Fibroblast of lung (primary cell): ENCODE results near the gene TAS2R3. TPM values are rescaled to one million over a fixed set of nuclear protein-coding genes. Genes with fewer than 3 reads are reported as not detected.

ENCODE experiments used
- DNase-seq, 2 donors: peaks; one replicate each; pipeline versions ENCODE4 v3.0.0 to v3.0.0-alpha.2; 2010; ENCODE audit warnings: low read depth in 2 of 2
- H2AFZ ChIP-seq: 2 replicates; pipeline ENCODE4 v1.5.1; 2012; ENCODE audit warnings: low read length, control low read depth, inconsistent platforms
- H3K27ac ChIP-seq: 2 replicates; pipeline ENCODE4 v1.5.1; 2011; ENCODE audit warnings: low read length, control low read depth; ENCODE audit not compliant: insufficient read depth
- H3K27me3 ChIP-seq: 2 replicates; pipeline ENCODE4 v1.5.1; 2011; ENCODE audit warnings: mild to moderate bottlenecking, low read length; ENCODE audit not compliant: control insufficient read depth, insufficient read depth
- H3K36me3 ChIP-seq: 2 replicates; pipeline ENCODE4 v1.5.1; 2011; ENCODE audit warnings: low read length; ENCODE audit not compliant: control insufficient read depth, insufficient read depth
- H3K4me1 ChIP-seq: 2 replicates; pipeline ENCODE4 v1.5.1; 2011; ENCODE audit warnings: low read length; ENCODE audit not compliant: control insufficient read depth, insufficient read depth; ENCODE audit errors: extremely low read depth
- H3K4me2 ChIP-seq: 2 replicates; pipeline ENCODE4 v1.5.1; 2011; ENCODE audit warnings: low read length, control low read depth; ENCODE audit not compliant: insufficient read depth; ENCODE audit errors: extremely low read depth
- H3K4me3 ChIP-seq, 4 experiments: fragments of 200-600 bp in 1 of 4; sonication (generic) in 1 of 4; replicated peaks in 1 of 4; 2 replicates each; pipeline ENCODE4 v1.5.1; 2011 to 2016; ENCODE audit warnings: low read length in 4 of 4, low read depth in 3 of 4, mild to moderate bottlenecking in 3 of 4, control low read depth in 2 of 4, inconsistent platforms in 1 of 4, mixed read lengths in 1 of 4; ENCODE audit not compliant: insufficient read depth in 1 of 4; ENCODE audit errors: control extremely low read depth in 1 of 4
- H3K79me2 ChIP-seq: 2 replicates; pipeline ENCODE4 v1.5.1; 2012; ENCODE audit warnings: mild to moderate bottlenecking, low read length, inconsistent platforms; ENCODE audit not compliant: control insufficient read depth, insufficient read depth
- H3K9ac ChIP-seq: 2 replicates; pipeline ENCODE4 v1.5.1; 2011; ENCODE audit warnings: mild to moderate bottlenecking, low read length, control low read depth; ENCODE audit not compliant: insufficient read depth
- H3K9me3 ChIP-seq: 2 replicates; pipeline ENCODE4 v1.5.1; 2012; ENCODE audit warnings: low read depth, low read length; ENCODE audit not compliant: control insufficient read depth, insufficient read depth
- H4K20me1 ChIP-seq: 2 replicates; pipeline ENCODE4 v1.5.1; 2011; ENCODE audit warnings: low read length; ENCODE audit not compliant: control insufficient read depth, insufficient read depth; ENCODE audit errors: extremely low read depth
- EZH2 ChIP-seq: IDR thresholded peaks from 2 replicates; pipeline ENCODE4 v1.5.1; 2012; ENCODE audit warnings: low read length, control low read depth, mild to moderate bottlenecking; ENCODE audit errors: missing control alignments
- polyA plus RNA-seq, 2 donors: library from polyadenylated mRNA; depleted of rRNA in 1 of 2; stranded (reverse) in 1 of 2; unstranded in 1 of 2; fragments of >200 nt; gene quantifications; 2 replicates each; pipeline ENCODE4 v1.2.1, GENCODE V29; 2011 to 2012; ENCODE audit warnings: missing spikeins in 1 of 2
- total RNA-seq: library from RNA; depleted of rRNA; stranded (reverse); fragments of >200 nt; gene quantifications from 2 replicates; pipeline ENCODE4 v1.2.1, GENCODE V29; 2014
- TF ChIP-seq, protein P1 (sequence below), 2 donors: IDR thresholded peaks in 1 of 2; conservative IDR thresholded peaks in 1 of 2; 1 replicate in 1 of 2; 2 replicates in 1 of 2; pipeline ENCODE4 v1.5.1; 2011 to 2012; ENCODE audit warnings: low read length in 2 of 2, control low read depth in 1 of 2, inconsistent platforms in 1 of 2, low read depth in 1 of 2, mild to moderate bottlenecking in 1 of 2

Gene TAS2R3
- total and polyA plus RNA-seq, 2 donors (not counting 1 experiment from before 2014, with no cell fraction given) = 0.06 to 2.8 TPM

DNA sequence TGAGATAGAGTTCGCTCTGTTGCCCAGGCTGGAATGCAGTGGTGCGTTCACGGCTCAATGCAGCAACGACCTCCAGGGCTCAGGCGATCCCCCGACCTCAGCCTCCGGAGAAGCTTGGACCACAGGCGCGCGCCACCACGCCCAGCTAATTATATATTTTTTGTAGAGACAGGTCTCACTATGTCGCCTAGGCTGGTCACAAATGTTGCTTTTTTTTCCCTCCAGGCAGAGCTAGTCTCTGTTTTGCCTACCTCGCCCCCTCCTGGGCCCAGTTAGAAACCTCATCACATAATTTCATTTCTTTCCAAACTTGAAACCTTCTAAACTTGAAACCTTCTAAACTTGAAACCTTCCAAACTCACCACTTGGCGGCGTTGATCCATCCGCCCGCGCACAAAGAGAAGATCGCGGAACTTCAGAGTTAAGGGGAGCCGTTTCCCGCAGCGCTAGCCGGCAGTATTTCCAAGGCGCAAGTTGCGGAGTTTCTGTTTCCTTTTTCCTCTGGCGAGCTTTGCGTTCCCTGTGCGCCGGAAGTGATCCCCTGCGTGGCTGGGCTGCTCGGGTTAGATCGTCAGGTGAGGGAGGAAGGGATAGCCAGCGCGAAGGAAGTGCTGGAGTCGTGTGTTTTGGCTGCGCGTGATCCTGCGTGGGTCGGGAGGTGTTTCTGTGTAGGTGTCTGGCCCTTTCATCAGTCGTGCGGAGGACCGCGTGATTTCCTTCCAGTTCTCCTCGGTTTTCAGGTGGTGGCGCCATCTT lies 25.9 kb upstream of the TAS2R3 start, which contains the start of gene SSBP1:
TSS of gene SSBP1 (plus strand) at position 523 of the 756 bp plus-strand sequence. CDS start 809 bp downstream, outside the sequence.
- H3K4me3 ChIP-seq = peak within 1 kb of the TSS; percentile 71 to 95 (median 82)
- H3K9me3 ChIP-seq = no peaks in the 10 kb centered on the region
- TF ChIP-seq EZH2 = no peak
- TF ChIP-seq, protein P1, sequence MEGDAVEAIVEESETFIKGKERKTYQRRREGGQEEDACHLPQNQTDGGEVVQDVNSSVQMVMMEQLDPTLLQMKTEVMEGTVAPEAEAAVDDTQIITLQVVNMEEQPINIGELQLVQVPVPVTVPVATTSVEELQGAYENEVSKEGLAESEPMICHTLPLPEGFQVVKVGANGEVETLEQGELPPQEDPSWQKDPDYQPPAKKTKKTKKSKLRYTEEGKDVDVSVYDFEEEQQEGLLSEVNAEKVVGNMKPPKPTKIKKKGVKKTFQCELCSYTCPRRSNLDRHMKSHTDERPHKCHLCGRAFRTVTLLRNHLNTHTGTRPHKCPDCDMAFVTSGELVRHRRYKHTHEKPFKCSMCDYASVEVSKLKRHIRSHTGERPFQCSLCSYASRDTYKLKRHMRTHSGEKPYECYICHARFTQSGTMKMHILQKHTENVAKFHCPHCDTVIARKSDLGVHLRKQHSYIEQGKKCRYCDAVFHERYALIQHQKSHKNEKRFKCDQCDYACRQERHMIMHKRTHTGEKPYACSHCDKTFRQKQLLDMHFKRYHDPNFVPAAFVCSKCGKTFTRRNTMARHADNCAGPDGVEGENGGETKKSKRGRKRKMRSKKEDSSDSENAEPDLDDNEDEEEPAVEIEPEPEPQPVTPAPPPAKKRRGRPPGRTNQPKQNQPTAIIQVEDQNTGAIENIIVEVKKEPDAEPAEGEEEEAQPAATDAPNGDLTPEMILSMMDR (conservative IDR thresholded peaks at IDR 0.05 in 1 of 2, IDR thresholded peaks at IDR 0.05 in 1 of 2; ENCODE audit: low read depth in 1 of 2, low read length in 2 of 2) = peak; percentile 81 to 88
- H3K27ac ChIP-seq = peak within 1 kb of the TSS; percentile 88
- peak within 1 kb of the TSS; percentile 90 for H3K4me2 ChIP-seq
- peak; percentile 96 to 98 for DNase-seq
- peaks cover 30% of the 10 kb centered on the region for H3K79me2 ChIP-seq
- H3K4me1 ChIP-seq = no peaks in the 10 kb centered on the region
- no peaks in the 10 kb centered on the region for H3K27me3 ChIP-seq
- peak within 1 kb of the TSS; percentile 99 for H2AFZ ChIP-seq
- H3K9ac ChIP-seq = peak within 1 kb of the TSS; percentile 67
- H4K20me1 ChIP-seq = no peaks in the 10 kb centered on the region
- peaks cover 3% of the 10 kb centered on the region for H3K36me3 ChIP-seq

GRCh38 chr7:141738592-141739013 lies 25.3 kb upstream of the TAS2R3 start:
- Histone ChIP-seq H4K20me1 (no peaks in the 10 kb centered on the region), H3K79me2 (peaks cover 30% of the 10 kb centered on the region), H3K4me2 (peak overlapping the region; percentile 84), H3K9ac (peak overlapping the region; percentile 58), H3K36me3 (peaks cover 3% of the 10 kb centered on the region), H3K27me3 (no peaks in the 10 kb centered on the region), H3K9me3 (no peaks in the 10 kb centered on the region), H3K4me3 (peak overlapping the region; percentile 62 to 95 (median 82)), H2AFZ (peak overlapping the region; percentile 91), H3K4me1 (no peaks in the 10 kb centered on the region), H3K27ac (peak overlapping the region; percentile 88)
- DNase-seq = no peak
- no peak for TF ChIP-seq EZH2
- TF ChIP-seq, protein P1 (conservative IDR thresholded peaks at IDR 0.05 in 1 of 2, IDR thresholded peaks at IDR 0.05 in 1 of 2; ENCODE audit: low read depth in 1 of 2, low read length in 2 of 2) = peak; percentile 3 to 41

- DNase-seq = no peak
- Histone ChIP-seq H3K9ac (no peak overlapping the region), H3K4me2 (peak overlapping the region; percentile 84), H3K36me3 (peaks cover 8% of the 10 kb centered on the region), H3K4me1 (no peaks in the 10 kb centered on the region), H4K20me1 (no peaks in the 10 kb centered on the region), H3K27me3 (no peaks in the 10 kb centered on the region), H3K79me2 (peaks cover 30% of the 10 kb centered on the region), H3K27ac (no peak overlapping the region), H3K4me3 (peak overlapping the region; percentile 62 to 95 (median 82)), H3K9me3 (no peaks in the 10 kb centered on the region), H2AFZ (no peak overlapping the region)
- TF ChIP-seq, protein P1 (conservative IDR thresholded peaks at IDR 0.05 in 1 of 2, IDR thresholded peaks at IDR 0.05 in 1 of 2; ENCODE audit: low read depth in 1 of 2, low read length in 2 of 2) = no peak
- TF ChIP-seq EZH2 = no peak
Observed at GRCh38 chr7:141739250-141739649, 24.6 kb upstream of the TAS2R3 start.
